IPS-NIHi11 (cell line): ENCODE data around the gene P4HA1.

Source experiments
- DNase-seq: peaks from one replicate; pipeline ENCODE4 v3.0.0; 2012; ENCODE audit warnings: mixed read lengths, low spot score

Gene P4HA1

DNA sequence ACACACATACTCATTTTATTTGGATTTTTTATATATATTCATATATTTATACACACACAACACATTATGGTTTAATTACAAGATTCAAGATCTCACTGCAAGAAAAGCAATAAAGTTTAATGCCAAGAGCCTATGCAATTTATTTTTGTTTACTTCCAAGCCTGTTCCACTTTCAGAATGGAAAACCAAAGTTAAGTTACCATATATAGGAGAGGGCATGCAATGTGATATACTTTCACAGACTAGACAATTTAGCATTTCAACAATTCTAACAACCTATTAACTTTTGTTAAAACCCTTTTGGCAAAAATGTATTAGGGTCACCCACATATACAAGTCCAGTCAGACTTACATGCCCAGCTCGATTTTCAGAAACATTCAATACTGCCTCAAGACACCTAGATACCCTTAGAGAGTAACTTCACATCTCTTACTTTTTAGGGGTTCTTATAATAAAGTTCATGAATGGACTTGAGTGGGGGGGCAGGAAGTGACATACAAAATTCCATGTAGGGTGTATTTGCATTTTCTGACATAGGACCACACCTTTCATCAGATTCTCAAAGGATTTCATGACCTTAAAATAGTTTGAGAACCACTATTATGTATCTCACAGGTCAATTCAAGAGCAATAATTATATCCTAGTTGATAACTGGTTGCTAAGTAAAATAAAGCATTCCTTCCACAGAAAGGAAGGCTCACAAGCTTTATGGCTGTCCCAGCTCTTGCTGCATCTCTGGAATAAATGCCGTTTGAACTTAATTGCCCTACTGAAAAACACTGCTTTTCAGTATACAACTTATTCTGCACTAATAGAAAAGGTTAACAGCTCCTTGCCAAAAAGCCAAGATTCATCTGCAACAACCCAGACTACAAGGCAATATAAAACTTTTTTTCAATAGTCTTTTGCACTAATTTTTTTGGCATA is 2.5 kb downstream of the P4HA1 start:
- DNase-seq, result no peak

DNA sequence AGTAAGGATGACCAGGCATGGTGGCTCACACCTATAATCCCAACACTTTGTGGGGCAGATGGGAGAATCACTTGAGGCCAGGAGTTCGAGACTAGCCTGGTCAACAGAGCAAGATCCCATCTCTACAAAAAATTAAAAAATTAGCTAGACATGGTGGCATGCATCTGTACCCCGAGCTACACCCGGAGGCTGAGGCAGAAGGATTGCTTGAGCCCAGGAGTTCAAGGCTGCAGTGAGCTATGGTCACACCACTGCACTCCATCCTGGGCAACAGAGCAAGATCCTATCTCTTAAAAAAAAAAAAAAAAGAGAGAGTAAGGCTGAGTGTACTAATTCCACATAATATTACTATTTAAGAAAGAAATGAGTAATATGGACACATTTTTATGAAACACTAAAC is 3.8 kb downstream of the P4HA1 start:
- no peak for DNase-seq

DNA sequence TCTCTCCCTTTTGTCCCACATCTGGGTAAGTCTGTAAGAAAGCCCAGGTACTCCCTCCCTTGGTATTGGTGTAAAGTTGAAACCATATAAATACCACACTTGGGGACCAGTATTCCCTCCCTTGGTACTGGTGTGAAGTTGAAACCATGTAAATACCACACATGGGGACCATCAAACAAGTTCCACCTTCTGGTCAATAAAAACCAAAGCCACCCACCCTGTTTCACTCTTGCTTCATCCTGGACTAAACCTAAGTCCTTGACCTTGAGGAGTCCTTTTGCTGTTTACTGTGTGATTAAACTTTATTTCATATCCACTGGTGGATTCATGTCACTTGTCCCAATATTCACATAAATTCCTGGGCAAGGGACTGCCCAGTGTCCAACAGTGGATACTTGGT is 8.4 kb downstream of the P4HA1 start:
- no peak for DNase-seq

DNA sequence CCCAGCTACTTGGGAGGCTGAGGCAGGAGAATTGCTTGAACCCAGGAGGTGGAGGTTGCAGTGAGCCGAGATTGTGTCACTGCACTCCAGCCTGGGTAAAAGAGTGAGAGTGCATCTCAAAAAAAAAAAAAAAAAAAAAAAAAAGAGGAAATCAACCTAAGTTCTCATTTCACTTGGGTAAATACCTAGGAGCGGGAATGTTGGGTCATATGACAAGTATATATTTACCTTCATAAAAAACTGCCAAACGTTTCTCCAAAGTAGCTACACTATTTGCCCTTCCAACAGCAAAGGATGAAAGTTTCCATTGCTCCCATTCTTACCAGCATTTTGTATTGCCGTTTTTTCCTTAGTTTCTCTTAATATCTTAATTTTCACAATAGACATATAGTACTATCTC is 9.8 kb downstream of the P4HA1 start:
- DNase-seq, result no peak

DNA sequence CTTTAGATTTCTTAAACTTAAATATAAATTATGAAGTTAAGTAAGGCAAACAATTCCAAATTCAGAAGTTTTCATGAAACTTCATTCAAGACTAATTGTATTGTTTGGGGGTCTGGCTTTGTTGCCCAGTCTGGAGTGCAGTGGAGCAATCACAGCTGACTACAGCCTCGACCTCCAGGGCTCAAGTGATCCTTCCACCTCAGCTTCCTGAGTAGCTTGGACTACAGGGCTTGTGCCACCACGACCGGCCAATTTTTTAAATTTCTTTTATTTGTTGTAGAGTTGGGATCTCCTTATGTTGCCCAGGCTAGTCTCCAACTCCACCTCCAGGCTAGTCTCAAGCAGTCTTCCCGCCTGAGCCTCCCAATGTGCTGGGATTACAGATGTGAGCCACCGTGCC is 12.5 kb downstream of the P4HA1 start:
- no peak for DNase-seq

DNA sequence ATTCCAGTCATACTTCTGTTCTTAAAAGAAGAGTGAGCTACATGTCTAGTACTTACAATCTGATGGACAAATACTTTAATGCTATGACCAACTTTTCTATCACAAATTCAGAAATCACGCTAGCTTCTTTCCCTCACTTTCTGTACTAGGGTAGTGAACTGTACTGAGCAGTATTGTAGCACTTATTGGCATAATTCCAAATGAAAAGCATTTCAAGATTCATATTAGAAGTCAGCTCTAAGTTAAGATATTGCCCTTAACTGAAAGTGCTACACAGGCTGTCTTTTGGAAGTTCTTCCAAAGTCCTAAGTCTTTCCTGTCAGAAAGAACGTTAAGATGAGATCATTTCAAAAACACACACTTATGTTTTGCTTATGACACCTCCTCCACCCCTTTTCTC is 13.4 kb downstream of the P4HA1 start:
- DNase-seq, result no peak

DNA sequence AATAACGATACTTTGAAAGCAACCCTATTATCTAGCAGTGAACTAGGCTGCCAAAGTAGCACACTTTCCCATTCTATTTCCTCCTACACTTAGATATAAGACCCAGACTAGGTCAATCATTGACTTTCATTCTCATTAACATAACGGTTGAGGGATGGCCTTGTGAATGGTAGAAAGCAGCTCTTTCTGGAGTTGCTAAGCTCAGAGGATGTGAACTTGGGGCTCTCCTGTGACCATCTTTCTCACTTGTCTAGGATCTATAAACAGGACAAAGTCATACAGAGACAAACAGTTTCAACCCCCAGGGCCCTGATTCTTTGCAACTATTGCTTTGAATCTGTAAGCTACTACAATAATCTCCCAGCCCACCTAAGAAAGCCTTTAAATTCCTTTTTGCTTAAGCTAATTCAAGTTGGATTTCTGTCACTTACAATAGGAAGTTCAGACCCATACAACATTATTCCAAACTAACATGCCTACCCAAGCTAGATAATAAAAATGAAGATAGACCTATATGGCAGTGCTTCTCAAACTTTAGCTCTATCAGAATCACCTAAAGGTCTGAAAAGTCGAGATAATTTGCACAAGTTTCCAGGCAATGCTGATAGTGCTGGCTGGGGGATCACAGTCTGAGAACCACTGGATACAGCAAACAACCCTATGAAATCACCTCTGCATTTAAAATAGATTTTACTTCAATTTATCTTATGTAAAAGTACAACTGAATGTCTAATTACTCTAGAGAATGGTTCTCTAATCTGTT is 16.7 kb downstream of the P4HA1 start:
- DNase-seq, result no peak

DNA sequence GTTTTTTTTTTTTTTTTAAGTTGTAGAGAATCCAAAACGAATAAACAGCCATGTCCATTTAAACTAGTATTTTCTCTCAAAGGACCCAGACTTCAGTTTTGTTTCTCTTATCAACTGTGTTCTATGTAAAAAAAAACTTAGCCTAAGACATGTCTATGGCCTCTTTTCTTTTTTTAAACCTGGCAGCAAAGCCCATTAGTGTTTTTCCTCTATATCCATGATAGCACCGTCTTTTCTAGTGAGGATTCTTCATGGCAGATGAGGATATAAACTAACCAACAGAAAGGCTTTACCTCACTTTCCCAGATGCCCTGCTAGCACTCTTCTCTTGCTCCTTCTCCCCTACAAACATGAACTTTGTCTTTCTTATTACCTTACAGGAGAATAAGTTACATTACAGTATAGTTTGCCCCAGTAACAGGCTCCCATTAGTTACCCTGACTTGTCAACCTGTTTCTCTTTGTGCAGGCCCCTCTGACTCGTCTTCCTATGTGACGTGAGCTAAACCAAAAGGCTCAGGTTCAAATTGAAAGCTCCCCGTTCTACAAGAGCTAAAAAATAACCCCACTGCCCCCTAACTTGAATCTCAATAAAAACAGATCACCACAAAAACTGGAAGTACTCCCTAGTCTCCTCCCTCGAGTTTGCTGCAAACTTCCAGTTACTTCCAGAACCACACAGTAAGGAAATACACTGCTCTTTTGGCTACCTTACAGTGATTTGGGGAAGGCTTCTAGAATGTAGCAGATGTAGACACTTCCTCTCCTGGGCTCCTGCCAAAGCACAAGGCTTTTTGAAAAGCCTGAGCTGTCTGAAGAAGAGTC is 20.1 kb downstream of the P4HA1 start:
- no peak for DNase-seq

DNA sequence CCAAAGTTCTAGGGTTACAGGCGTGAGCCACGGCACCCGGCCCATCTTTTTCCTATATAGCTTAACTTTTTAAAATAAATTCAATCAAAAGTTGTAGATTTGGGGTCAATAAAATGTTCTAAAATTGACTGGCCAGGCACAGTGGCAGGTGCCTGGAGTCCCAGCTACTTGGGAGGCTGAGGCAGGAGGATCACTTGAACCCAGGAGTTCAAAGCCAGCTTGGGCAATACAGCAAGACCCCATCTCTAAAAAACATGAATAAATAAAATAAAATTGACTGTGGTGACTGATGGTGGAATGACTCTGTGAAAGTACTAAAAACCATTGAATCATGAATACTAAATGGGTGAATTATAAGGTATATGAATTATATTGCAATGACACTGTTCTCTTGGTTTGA is 20.8 kb downstream of the P4HA1 start:
- no peak for DNase-seq

DNA sequence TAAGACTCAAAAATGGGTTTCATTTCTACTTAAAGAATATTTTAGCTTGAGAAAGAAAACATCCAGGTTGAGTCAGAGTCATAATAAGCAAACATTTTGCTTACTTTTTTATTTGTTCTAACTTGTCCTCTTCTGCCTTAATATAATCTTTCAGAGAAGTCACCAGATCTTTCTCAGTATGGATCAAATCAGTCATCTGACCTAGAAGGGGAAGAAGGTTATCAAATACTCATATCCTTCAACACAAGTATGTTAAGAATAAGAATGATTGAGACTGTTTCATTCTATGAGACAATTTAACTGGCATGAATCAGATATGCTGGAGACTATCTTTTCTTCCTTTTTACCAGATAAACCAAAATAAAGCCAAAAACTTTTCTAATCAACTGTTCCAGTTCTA is 23.0 kb downstream of the P4HA1 start:
- no peak for DNase-seq

DNA sequence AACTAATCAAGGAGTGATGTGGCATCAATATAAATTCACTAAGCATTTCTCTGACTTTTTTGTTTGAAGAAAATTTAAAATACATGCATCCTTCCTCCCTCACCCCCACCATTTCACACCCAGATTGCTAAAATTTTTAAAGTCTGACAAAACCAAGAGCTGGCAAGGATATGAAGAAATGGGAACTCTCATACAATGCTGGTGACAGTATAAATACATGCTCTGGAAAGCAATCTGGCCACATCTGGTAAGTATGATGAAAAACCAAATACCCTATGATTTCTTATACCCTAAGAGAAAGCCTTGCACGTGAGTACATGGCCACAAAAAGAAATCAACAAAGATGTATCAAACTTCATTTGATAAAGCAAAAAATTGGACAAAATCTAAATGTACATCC is 31.2 kb downstream of the P4HA1 start:
- no peak for DNase-seq

DNA sequence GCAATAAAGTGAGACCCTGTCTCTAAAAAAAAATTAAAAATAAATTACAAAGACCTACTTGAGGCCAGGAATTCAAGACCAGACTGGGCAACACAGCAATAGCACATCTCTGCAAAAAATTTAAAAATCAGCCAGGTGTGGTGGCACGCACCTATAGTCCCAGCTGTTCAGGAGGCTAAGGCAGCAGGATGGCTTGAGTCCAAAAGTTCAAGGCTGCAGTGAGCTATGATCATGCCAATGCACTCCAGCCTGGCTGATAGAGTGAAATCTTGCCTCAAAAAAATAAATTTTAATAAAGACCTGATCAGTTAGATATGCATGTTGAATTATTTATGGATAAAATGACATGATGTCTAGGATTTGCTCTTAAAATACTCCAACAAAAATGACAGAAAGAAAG is 34.9 kb downstream of the P4HA1 start:
- DNase-seq, result no peak

DNA sequence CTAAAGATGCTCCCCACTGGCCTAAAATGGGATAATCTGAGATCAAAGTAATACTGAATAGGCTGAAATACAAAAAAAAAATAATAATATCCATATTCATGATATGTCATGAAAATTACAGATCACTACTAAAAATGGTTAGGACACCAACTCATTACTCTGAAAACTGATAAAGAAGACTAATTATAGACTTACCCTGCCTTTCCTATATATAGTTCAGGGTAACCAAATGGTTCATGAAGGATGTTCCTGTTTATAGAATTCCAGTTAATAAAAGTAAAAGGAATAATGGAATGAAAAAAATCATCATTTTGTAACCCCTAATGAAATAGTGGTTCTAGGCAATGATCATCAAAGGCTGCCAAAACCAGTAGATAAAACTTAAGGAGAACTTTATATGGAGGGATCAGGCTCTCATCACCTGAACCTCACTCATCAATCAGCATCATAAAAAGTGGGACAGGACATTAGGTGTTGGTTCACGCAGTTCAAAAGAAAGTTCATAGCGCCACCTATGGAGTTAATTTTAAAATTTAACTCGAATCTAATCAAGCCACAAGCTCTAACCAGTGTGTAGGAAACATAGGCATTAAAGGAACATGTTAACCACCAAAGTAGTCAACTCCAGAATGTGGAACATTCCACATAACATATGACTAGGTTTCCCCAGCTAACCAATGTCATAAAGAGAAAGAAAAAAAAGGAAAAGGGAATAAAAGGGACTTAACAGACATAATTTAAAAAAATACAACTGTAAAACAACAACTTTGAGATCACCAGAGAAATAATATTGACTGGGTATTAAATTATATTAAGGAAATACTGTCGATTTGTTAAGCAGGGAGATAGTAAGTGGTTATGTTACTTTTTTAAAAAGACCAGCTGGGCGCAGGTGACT is 35.7 kb downstream of the P4HA1 start:
- DNase-seq, result peak; percentile 49

DNA sequence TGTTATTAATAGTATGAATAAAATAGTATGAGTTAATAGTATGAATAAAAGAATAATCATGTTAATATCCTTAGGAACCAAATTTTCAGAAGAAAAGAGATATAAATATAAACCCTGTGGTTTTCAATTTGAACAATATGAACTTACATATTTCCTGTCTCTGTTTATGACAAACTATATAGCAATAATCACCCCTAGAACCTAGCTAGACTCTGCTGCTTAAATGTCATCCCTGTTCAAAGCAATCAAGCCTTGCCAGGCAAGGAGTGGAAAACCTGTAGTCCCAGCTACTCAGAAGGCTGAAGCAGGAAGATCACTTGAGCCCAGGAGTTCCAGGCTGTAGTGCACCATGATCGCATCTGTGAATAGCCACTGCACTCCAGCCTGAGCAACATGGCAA is 36.5 kb downstream of the P4HA1 start:
- DNase-seq, result no peak

DNA sequence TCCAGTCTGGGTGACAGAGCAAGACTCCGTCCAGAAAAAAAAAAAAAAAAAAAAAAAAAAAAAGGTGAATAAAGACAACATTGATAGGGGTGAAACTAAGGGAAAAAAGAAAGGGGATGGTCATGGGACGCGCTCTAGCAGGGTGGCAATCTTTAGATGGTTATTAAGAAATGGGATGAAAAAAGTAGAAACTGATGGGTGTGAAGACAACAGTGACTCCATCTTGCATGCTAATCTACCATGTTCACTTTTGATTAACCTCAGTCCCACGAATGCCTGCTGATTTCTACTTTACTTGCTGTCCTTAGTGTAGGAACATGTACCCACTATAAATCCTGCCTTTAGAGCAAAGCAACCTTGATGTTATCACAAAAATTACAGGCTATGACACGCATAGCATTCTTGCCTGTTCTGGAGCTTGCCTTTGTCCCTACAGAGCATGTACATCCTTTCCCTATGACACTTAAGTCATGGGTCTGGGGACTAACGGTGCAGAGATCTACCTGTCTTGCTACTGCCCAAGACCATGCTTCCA is 38.5 kb downstream of the P4HA1 start:
- no peak for DNase-seq

DNA sequence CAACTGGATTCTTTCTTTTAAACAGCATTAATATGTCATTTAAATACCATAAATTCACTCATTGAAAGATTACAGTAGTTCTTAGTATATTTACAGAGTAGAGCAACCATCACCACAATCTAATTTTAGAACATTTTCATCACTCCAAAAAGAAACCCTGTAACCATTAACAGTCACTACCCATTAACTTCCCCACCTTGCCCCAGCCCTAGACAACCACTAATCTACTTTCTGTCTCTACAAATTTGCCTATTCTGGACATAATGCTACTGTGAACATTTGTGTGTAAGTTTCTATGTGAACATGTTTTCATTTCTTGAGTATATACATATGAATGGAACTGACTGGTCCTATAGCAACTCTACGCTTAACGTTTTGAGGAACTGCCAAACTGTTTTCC is 42.4 kb downstream of the P4HA1 start:
- no peak for DNase-seq

DNA sequence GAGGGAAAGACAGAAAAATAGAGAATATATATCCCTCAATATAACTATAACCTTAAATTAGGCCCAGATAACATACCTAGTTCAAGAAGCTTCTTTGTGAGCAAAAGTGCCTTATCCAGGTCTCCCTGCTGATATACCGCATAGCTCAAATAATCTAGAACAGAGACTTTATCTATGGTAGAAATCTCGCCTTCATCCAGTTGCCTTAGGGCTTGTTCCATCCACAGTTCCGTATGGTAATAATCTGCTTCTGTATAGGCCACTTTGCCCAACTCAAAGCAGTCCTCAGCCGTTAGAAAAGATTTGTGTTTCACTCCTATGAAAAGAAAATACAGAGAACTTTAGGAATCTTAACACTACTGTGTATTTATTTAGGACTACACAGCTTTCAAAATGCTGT is 43.4 kb downstream of the P4HA1 start:
- DNase-seq, result no peak

DNA sequence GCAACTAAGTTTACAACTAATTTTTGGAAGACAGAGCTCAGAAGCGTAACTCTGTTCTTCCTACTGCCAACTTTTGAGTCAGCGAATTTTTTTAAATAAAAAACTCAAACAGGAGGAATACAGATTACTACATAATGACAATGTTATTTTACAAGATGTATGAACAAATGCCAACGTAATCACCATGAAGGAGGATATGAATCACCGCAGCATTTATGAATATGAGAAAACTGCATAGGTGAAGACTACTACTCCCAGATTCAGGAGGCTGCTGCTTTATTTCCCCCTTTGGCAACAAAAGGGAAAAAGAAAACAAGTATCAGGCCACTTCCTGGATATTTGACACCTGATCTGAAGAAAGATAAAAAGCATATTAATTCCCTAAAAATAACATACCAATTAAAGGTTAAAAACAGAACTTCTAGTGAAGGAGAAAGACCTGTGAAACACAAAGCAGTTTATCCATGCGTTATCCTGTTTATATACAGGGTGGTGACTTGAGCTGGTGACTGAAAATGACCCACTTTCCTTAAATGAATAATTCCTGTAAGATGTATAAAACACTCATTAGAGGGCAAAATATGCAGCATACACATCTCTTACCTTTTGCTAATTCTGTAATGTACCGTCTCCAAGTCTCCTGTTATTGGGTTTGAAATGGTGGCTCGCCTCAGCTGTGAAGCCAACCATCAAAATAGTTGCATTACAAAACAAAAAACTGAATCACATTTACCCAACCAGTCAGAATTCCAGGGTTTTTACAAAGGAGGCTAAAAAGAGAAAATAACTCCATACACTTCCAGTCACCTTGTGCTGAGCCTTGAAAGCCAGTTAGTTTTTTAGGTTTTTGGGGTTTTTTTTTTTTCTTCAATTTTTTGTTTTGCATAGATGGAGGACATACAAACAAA is 52.0 kb downstream of the P4HA1 start:
- DNase-seq, result no peak

DNA sequence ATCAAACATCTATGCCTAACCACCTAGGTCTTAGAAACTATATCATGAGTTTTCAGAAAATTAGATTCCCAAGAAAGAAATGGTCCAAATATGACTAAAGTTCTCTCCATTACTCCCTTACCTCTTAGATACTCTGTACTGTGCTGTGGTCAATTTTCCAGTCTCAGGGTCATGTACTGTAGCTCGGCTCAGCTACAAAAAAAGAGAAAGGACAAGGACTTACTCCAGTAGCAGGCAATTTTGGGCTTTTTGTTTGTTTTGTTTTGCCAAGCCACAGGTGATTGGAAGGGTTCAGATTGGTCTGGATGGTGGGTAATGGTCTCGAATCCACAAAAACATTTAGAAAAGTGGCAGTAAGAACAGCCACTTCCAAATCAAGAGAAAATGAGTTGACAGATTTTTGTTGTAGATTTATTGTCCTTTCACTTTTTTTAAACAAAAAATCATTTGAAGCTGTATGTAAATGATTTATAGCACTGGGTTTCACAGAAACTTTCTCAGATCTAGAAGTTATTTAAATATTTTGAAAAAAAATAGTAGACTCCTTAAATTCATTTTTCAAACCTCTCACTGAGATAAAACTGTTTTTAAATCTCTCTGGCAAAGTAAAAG is 52.8 kb downstream of the P4HA1 start:
- no peak for DNase-seq

DNA sequence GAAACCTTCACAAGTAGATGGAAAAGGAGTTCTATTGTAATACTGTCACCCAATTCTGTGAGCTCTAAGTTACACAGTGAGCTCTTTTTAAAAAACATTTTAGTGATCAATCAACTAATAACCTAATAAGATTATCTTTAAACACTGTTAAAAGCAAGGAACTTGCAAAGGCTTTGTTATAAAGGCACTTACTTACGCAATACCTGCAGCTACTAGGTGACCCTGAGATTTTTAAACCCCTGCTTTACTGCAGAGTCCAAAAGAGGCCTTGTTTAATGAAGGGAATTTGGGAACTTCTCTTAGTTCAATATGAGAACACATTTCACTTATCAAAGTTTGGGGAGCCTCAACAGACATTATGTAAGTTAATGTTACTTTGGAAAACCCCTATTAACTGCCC is 53.3 kb downstream of the P4HA1 start:
- no peak for DNase-seq
